ENCODE results near the gene KCNIP2. TPM values are rescaled to one million over a fixed set of nuclear protein-coding genes. Genes with fewer than 3 reads are reported as not detected.

The KCNIP2 gene
- total RNA-seq, 6 experiments from 2014 or later = 0.53 to 1.9 (median 1.1) TPM

- WGBS (ENCODE audit: insufficient coverage, low coverage, low lambda C conversion rate, missing lambda C conversion rate) = 14% methylated on average over 16 of the region's 56 CpGs
- intact Hi-C loops (cut with DNase I) = no loop called here
- peak; percentile 85 to 90 (median 87) for ATAC-seq
- DNase-seq = peak; percentile 90 to 92 (median 92)
- Histone ChIP-seq H3K4me3 (peak overlapping the region; percentile 44 to 59 (median 46)), H3K4me1 (peaks cover 0 to 7% (median 0%) of the 10 kb centered on the region in 4 donors), H3K27ac (peak overlapping the region in 2 of 3 donors; percentile 39 to 43), H3K9me3 (no peaks in the 10 kb centered on the region), H3K27me3 (no peaks in the 10 kb centered on the region), H3K36me3 (peaks cover 0 to 2% (median 0%) of the 10 kb centered on the region in 4 donors)
- TF ChIP-seq POLR2A (IDR thresholded peaks at IDR 0.05) (no peak), CTCF (IDR thresholded peaks at IDR 0.05) (no peak)
Measured at GRCh38 chr10:101830322-101831168, 13.1 kb downstream of the KCNIP2 start.

- peak overlapping the region; percentile 44 to 59 (median 46) for H3K4me3 ChIP-seq
- TF ChIP-seq CTCF (IDR thresholded peaks at IDR 0.05) = no peak
- no peak for TF ChIP-seq POLR2A (IDR thresholded peaks at IDR 0.05)
- DNase-seq (peak; percentile 49 to 58 (median 53)), ATAC-seq (no peak)
- no peaks in the 10 kb centered on the region for H3K27me3 ChIP-seq
- H3K27ac ChIP-seq = no peak overlapping the region
- peaks cover 0 to 7% (median 0%) of the 10 kb centered on the region in 4 donors for H3K4me1 ChIP-seq
- intact Hi-C loops (cut with DNase I) = no loop called here
- peaks cover 0 to 2% (median 0%) of the 10 kb centered on the region in 4 donors for H3K36me3 ChIP-seq
- H3K9me3 ChIP-seq = no peaks in the 10 kb centered on the region
- 19% methylated on average over 10 of the region's 31 CpGs for WGBS (ENCODE audit: insufficient coverage, low coverage, low lambda C conversion rate, missing lambda C conversion rate)
Measured at GRCh38 chr10:101829561-101830315, 13.9 kb downstream of the KCNIP2 start.

GRCh38 chr10:101828766-101829551, 14.6 kb downstream of the KCNIP2 start:
- ATAC-seq = no peak
- peak; percentile 30 to 60 (median 42) for DNase-seq
- Histone ChIP-seq H3K4me1 (peaks cover 0 to 7% (median 0%) of the 10 kb centered on the region in 4 donors), H3K9me3 (no peaks in the 10 kb centered on the region), H3K27me3 (no peaks in the 10 kb centered on the region), H3K27ac (no peak overlapping the region), H3K4me3 (no peak overlapping the region), H3K36me3 (peaks cover 0 to 2% (median 0%) of the 10 kb centered on the region in 4 donors)
- no peak for TF ChIP-seq POLR2A (IDR thresholded peaks at IDR 0.05)
- WGBS (ENCODE audit: insufficient coverage, low coverage, low lambda C conversion rate, missing lambda C conversion rate) = 72% methylated on average over 17 of the region's 39 CpGs
- intact Hi-C loops (cut with DNase I) = no loop called here

- DNase-seq (peak in 2 of 3 donors; percentile 15 to 33), ATAC-seq (no peak)
- H3K27me3 ChIP-seq = no peaks in the 10 kb centered on the region
- no peak overlapping the region for H3K4me3 ChIP-seq
- H3K36me3 ChIP-seq = peaks cover 0 to 2% (median 0%) of the 10 kb centered on the region in 4 donors
- H3K9me3 ChIP-seq = no peaks in the 10 kb centered on the region
- intact Hi-C loops (cut with DNase I) = no loop called here
- TF ChIP-seq CTCF (IDR thresholded peaks at IDR 0.05) (no peak), POLR2A (IDR thresholded peaks at IDR 0.05) (no peak)
- no peak overlapping the region for H3K27ac ChIP-seq
- 76% methylated on average over 3 of the region's 10 CpGs for WGBS (ENCODE audit: insufficient coverage, low coverage, low lambda C conversion rate, missing lambda C conversion rate)
- H3K4me1 ChIP-seq = peaks cover 0 to 7% (median 0%) of the 10 kb centered on the region in 4 donors
Measured at GRCh38 chr10:101827919-101828600, 15.5 kb downstream of the KCNIP2 start.

Measured in right lobe of liver (tissue), 6 donors.